HepG2 (cell line): ENCODE data around the gene UFSP2. TPM values are rescaled to one million over a fixed set of nuclear protein-coding genes. Genes with fewer than 3 reads are reported as not detected.

Source experiments
- ATAD3A ChIP-seq: sonication (generic); formaldehyde crosslinking; IDR thresholded peaks from 2 replicates; pipeline ENCODE4 v1.4.0; 2020; ENCODE audit warnings: missing genetic modification reagents
- JARID2 ChIP-seq: sonication (generic); formaldehyde crosslinking; IDR thresholded peaks from 2 replicates; pipeline ENCODE4 v1.8.1; 2023; ENCODE audit warnings: missing genetic modification reagents, inconsistent platforms; ENCODE audit not compliant: insufficient replicate concordance
- MAFF ChIP-seq: IDR thresholded peaks from 2 replicates; pipeline ENCODE4 v1.6.1; 2011; ENCODE audit warnings: low read depth, low read length, improper control_type of control experiment
- MEF2D ChIP-seq: sonication (generic); formaldehyde crosslinking; IDR thresholded peaks from 2 replicates; pipeline ENCODE4 v1.5.1; 2020; ENCODE audit warnings: mild to moderate bottlenecking, missing genetic modification reagents
- MEIS1 ChIP-seq: sonication (generic); formaldehyde crosslinking; IDR thresholded peaks from 2 replicates; pipeline ENCODE4 v1.9.0; 2021; ENCODE audit warnings: mild to moderate bottlenecking, missing genetic modification reagents, moderate library complexity, borderline replicate concordance
- RBM22 ChIP-seq: fragments of 200-400 bp; formaldehyde crosslinking; optimal IDR thresholded peaks from 2 replicates; pipeline ENCODE3; 2017; ENCODE audit warnings: mild to moderate bottlenecking, low read length, moderate library complexity
- RFX1 ChIP-seq: fragments of 450-650 bp; IDR thresholded peaks from 2 replicates; pipeline ENCODE4 v1.6.1; 2017
- SAP130 ChIP-seq: IDR thresholded peaks from 2 replicates; pipeline ENCODE4 v1.6.1; 2016; ENCODE audit warnings: low read depth
- ZMYM4 ChIP-seq: sonication (generic); formaldehyde crosslinking; IDR thresholded peaks from 2 replicates; pipeline ENCODE4 v1.8.1; 2023; ENCODE audit warnings: mild to moderate bottlenecking, missing genetic modification reagents
- ZNF224 ChIP-seq: sonication (generic); formaldehyde crosslinking; IDR thresholded peaks from 2 replicates; pipeline ENCODE4 v1.5.0; 2020; ENCODE audit warnings: mild to moderate bottlenecking, missing genetic modification reagents
- ZNF234 ChIP-seq: sonication (generic); formaldehyde crosslinking; conservative IDR thresholded peaks from 2 replicates; pipeline ENCODE4 v1.5.1; 2020; ENCODE audit warnings: mild to moderate bottlenecking, missing genetic modification reagents
- ZNF251 ChIP-seq: sonication (generic); formaldehyde crosslinking; IDR thresholded peaks from 2 replicates; pipeline ENCODE4 v1.9.0; 2021; ENCODE audit warnings: mild to moderate bottlenecking, missing genetic modification reagents
- ZNF256 ChIP-seq: sonication (generic); formaldehyde crosslinking; conservative IDR thresholded peaks from 2 replicates; pipeline ENCODE4 v1.4.0; 2020; ENCODE audit warnings: missing genetic modification reagents
- ZNF260 ChIP-seq: sonication (generic); formaldehyde crosslinking; IDR thresholded peaks from 2 replicates; pipeline ENCODE4 v1.4.0; 2020; ENCODE audit warnings: missing genetic modification reagents, low read depth, mild to moderate bottlenecking, borderline replicate concordance
- ZNF431 ChIP-seq: sonication (generic); formaldehyde crosslinking; IDR thresholded peaks from 2 replicates; pipeline ENCODE4 v1.9.0; 2022; ENCODE audit warnings: missing genetic modification reagents, low read depth, mild to moderate bottlenecking, borderline replicate concordance
- ZNF441 ChIP-seq: sonication (generic); formaldehyde crosslinking; IDR thresholded peaks from 2 replicates; pipeline ENCODE4 v1.7.0; 2021; ENCODE audit warnings: missing genetic modification reagents, borderline replicate concordance
- ZSCAN31 ChIP-seq: sonication (generic); formaldehyde crosslinking; IDR thresholded peaks from 2 replicates; pipeline ENCODE4 v1.5.0; 2020; ENCODE audit warnings: low read depth, mild to moderate bottlenecking, missing genetic modification reagents
- polyA plus RNA-seq, 8 experiments: library from polyadenylated mRNA; depleted of rRNA in 3 of 8; stranded (reverse) in 7 of 8; unstranded in 1 of 8; fragments of >200 nt; fragmentation: Illumina TruSeq in 4 of 8; extraction: Trizol in 4 of 8; gene quantifications; 2 replicates each; pipeline versions ENCODE4 v1.2.1 to v1.2.3, GENCODE V29; 2011 to 2016; ENCODE audit warnings: low read depth in 4 of 8, missing spikeins in 1 of 8, mixed read lengths in 1 of 8; ENCODE audit not compliant: insufficient read depth in 1 of 8
- total RNA-seq, 5 experiments: library from RNA; depleted of rRNA; stranded (reverse); fragments of >200 nt; fragmentation: Illumina TruSeq; extraction: Trizol; gene quantifications; 2 replicates each; pipeline ENCODE4 v1.2.3, GENCODE V29; 2016; ENCODE audit warnings: low read depth in 1 of 5
- TF ChIP-seq, protein P1 (sequence below): IDR thresholded peaks from 2 replicates; pipeline ENCODE4 v1.6.1; 2016; ENCODE audit warnings: control low read depth
- TF ChIP-seq, protein P2 (sequence below): sonication (generic); formaldehyde crosslinking; IDR thresholded peaks from 2 replicates; pipeline ENCODE4 v1.4.0; 2020; ENCODE audit warnings: low read depth, missing genetic modification reagents
- TF ChIP-seq, protein P3 (sequence below): sonication (generic); formaldehyde crosslinking; IDR thresholded peaks from 2 replicates; pipeline ENCODE4 v1.5.0; 2020; ENCODE audit warnings: mild to moderate bottlenecking, missing genetic modification reagents, borderline replicate concordance

UFSP2 gene
- total and polyA plus RNA-seq, 2 of the 13 experiments (the other 11 are each of a cell fraction or from before 2014, with no cell fraction given) = 24.1 to 32.3 TPM

- TF ChIP-seq JARID2 (CRISPR knock-in tag) (no peak), ZNF251 (CRISPR knock-in tag) (no peak), ZMYM4 (CRISPR knock-in tag) (no peak; the same call in 1 of the 2 replicates), ZNF224 (CRISPR knock-in tag) (0 out of 2 replicates have a peak, but pooled peaks have one; percentile 5), ZNF234 (CRISPR knock-in tag) (no peak), ZNF441 (CRISPR knock-in tag) (0 out of 2 replicates have a peak, but pooled peaks have one; percentile 64), RBM22 (peak; percentile 15), ZSCAN31 (CRISPR knock-in tag) (no peak), ZNF431 (no peak), RFX1 (peak; percentile 77), ZNF256 (0 out of 2 replicates have a peak, but pooled peaks have one; percentile 37), MEF2D (CRISPR knock-in tag) (peak; percentile 17; the same call in 1 of the 2 replicates), MAFF (no peak), ATAD3A (no peak), SAP130 (CRISPR knock-in tag) (peak; percentile 64), ZNF260 (no peak), MEIS1 (CRISPR knock-in tag) (no peak; the same call in 1 of the 2 replicates)
- TF ChIP-seq, protein P1, sequence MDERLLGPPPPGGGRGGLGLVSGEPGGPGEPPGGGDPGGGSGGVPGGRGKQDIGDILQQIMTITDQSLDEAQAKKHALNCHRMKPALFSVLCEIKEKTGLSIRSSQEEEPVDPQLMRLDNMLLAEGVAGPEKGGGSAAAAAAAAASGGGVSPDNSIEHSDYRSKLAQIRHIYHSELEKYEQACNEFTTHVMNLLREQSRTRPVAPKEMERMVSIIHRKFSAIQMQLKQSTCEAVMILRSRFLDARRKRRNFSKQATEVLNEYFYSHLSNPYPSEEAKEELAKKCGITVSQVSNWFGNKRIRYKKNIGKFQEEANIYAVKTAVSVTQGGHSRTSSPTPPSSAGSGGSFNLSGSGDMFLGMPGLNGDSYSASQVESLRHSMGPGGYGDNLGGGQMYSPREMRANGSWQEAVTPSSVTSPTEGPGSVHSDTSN (CRISPR knock-in tag) = no peak
- TF ChIP-seq, protein P2, sequence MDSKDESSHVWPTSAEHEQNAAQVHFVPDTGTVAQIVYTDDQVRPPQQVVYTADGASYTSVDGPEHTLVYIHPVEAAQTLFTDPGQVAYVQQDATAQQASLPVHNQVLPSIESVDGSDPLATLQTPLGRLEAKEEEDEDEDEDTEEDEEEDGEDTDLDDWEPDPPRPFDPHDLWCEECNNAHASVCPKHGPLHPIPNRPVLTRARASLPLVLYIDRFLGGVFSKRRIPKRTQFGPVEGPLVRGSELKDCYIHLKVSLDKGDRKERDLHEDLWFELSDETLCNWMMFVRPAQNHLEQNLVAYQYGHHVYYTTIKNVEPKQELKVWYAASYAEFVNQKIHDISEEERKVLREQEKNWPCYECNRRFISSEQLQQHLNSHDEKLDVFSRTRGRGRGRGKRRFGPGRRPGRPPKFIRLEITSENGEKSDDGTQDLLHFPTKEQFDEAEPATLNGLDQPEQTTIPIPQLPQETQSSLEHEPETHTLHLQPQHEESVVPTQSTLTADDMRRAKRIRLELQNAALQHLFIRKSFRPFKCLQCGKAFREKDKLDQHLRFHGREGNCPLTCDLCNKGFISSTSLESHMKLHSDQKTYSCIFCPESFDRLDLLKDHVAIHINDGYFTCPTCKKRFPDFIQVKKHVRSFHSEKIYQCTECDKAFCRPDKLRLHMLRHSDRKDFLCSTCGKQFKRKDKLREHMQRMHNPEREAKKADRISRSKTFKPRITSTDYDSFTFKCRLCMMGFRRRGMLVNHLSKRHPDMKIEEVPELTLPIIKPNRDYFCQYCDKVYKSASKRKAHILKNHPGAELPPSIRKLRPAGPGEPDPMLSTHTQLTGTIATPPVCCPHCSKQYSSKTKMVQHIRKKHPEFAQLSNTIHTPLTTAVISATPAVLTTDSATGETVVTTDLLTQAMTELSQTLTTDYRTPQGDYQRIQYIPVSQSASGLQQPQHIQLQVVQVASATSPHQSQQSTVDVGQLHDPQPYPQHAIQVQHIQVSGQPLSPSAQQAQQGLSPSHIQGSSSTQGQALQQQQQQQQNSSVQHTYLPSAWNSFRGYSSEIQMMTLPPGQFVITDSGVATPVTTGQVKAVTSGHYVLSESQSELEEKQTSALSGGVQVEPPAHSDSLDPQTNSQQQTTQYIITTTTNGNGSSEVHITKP (CRISPR knock-in tag) = 0 out of 2 replicates have a peak, but pooled peaks have one; percentile 12
- TF ChIP-seq, protein P3, sequence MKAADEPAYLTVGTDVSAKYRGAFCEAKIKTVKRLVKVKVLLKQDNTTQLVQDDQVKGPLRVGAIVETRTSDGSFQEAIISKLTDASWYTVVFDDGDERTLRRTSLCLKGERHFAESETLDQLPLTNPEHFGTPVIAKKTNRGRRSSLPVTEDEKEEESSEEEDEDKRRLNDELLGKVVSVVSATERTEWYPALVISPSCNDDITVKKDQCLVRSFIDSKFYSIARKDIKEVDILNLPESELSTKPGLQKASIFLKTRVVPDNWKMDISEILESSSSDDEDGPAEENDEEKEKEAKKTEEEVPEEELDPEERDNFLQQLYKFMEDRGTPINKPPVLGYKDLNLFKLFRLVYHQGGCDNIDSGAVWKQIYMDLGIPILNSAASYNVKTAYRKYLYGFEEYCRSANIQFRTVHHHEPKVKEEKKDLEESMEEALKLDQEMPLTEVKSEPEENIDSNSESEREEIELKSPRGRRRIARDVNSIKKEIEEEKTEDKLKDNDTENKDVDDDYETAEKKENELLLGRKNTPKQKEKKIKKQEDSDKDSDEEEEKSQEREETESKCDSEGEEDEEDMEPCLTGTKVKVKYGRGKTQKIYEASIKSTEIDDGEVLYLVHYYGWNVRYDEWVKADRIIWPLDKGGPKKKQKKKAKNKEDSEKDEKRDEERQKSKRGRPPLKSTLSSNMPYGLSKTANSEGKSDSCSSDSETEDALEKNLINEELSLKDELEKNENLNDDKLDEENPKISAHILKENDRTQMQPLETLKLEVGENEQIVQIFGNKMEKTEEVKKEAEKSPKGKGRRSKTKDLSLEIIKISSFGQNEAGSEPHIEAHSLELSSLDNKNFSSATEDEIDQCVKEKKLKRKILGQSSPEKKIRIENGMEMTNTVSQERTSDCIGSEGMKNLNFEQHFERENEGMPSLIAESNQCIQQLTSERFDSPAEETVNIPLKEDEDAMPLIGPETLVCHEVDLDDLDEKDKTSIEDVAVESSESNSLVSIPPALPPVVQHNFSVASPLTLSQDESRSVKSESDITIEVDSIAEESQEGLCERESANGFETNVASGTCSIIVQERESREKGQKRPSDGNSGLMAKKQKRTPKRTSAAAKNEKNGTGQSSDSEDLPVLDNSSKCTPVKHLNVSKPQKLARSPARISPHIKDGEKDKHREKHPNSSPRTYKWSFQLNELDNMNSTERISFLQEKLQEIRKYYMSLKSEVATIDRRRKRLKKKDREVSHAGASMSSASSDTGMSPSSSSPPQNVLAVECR = peak; percentile 94
Measured at GRCh38 chr4:185396724-185397385, 28.9 kb downstream of the UFSP2 start, which contains the start of gene ANKRD37 (continued).
